HepG2 (cell line): ENCODE results near the gene PLD1. TPM values are rescaled to one million over a fixed set of nuclear protein-coding genes. Genes with fewer than 3 reads are reported as not detected.

Experiments
- ATAC-seq: fragments of 200-7000 bp; cut with Tn5 transposase; 3 replicates; pipeline ENCODE4 v1.9.1; 2020; ENCODE audit warnings: mild to moderate bottlenecking, moderate library complexity
- BruUV-seq: library from RNA; stranded (reverse); fragments of 400-500 nt; replicated peaks from 2 replicates; lab custom pipeline; 2021; lab: Mats Ljungman, UMichigan
- CTCF ChIA-PET: fragments of 300-600 bp; formaldehyde crosslinking; extraction: SDS; loops from one replicate; lab custom pipeline; 2021; ENCODE audit warnings: low total read pairs, inconsistent platforms, low intra/inter-chr PET ratio; lab: Yijun Ruan, JAX
- POLR2A ChIA-PET: fragments of 350-600 bp; sonication (Branson Sonifier 250); formaldehyde crosslinking; loops from one replicate; lab custom pipeline; 2020; ENCODE audit warnings: antibody characterized with exemption, inconsistent platforms; lab: Yijun Ruan, JAX
- DNase-seq: peaks from one replicate; pipeline ENCODE4 v3.0.0-alpha.2; 2015; ENCODE audit warnings: low spot score
- FAIRE-seq: peaks from 3 replicates; lab custom pipeline; 2011; peaks lifted over from hg19 to GRCh38; lab: Jason Lieb, UNC
- H2AFZ ChIP-seq: one replicate; pipeline ENCODE4 v1.6.1; 2011; ENCODE audit warnings: low read length, inconsistent platforms
- H3K27ac ChIP-seq: fragments of 300-600 bp; 3 replicates; pipeline ENCODE4 v1.8.0; 2011; ENCODE audit warnings: mixed run types, mild to moderate bottlenecking, mixed read lengths, low read length, inconsistent platforms; ENCODE audit not compliant: insufficient read depth; ENCODE audit errors: extremely low read length
- H3K27me3 ChIP-seq, 2 experiments: fragments of 200-600 bp in 1 of 2; 2 replicates in 1 of 2; 3 replicates in 1 of 2; pipeline versions ENCODE4 v1.6.0 to v1.8.0; 2011; ENCODE audit warnings: low read length in 2 of 2, mild to moderate bottlenecking in 2 of 2, moderate library complexity in 2 of 2, inconsistent platforms in 1 of 2; ENCODE audit not compliant: insufficient read depth in 2 of 2, control insufficient read depth in 1 of 2
- H3K36me3 ChIP-seq, 2 experiments: fragments of 200-600 bp in 1 of 2; replicated peaks in 1 of 2; 2 replicates in 1 of 2; 3 replicates in 1 of 2; pipeline versions ENCODE4 v1.5.1 to v1.8.0; 2011; ENCODE audit warnings: low read length in 2 of 2, inconsistent platforms in 1 of 2; ENCODE audit not compliant: insufficient read depth in 2 of 2, control insufficient read depth in 1 of 2
- H3K4me1 ChIP-seq: 2 replicates; pipeline ENCODE4 v1.5.1; 2012; ENCODE audit warnings: low read length, inconsistent platforms; ENCODE audit not compliant: insufficient read depth
- H3K4me2 ChIP-seq: 2 replicates; pipeline ENCODE4 v1.6.0; 2011; ENCODE audit warnings: low read depth, low read length, inconsistent platforms
- H3K4me3 ChIP-seq, 3 experiments: fragments of 200-600 bp in 1 of 3; sonication (generic), shearing (Covaris generic) in 1 of 3; replicated peaks in 1 of 3; 2 replicates each; pipeline ENCODE4 v1.5.1; 2011 to 2016; ENCODE audit warnings: low read length in 3 of 3, inconsistent platforms in 2 of 3, low read depth in 2 of 3, mild to moderate bottlenecking in 2 of 3, control low read depth in 1 of 3, mixed read lengths in 1 of 3; ENCODE audit not compliant: insufficient read depth in 1 of 3
- H3K79me2 ChIP-seq: one replicate; pipeline ENCODE4 v1.6.1; 2011; ENCODE audit warnings: low read length, inconsistent platforms; ENCODE audit not compliant: insufficient read depth
- H3K9ac ChIP-seq: 2 replicates; pipeline ENCODE4 v1.6.0; 2011; ENCODE audit warnings: mild to moderate bottlenecking, low read depth, low read length, inconsistent platforms; ENCODE audit not compliant: insufficient read depth
- H3K9me3 ChIP-seq: 2 replicates; pipeline ENCODE4 v1.5.1; 2012; ENCODE audit warnings: mild to moderate bottlenecking, low read length
- H4K20me1 ChIP-seq: 2 replicates; pipeline ENCODE4 v1.6.0; 2011; ENCODE audit warnings: inconsistent platforms, mild to moderate bottlenecking, low read length, moderate library complexity; ENCODE audit not compliant: insufficient read depth
- ARNTL ChIP-seq: sonication (generic); formaldehyde crosslinking; IDR thresholded peaks from 2 replicates; pipeline ENCODE4 v1.4.0; 2020; ENCODE audit warnings: mild to moderate bottlenecking, missing genetic modification reagents
- DR1 ChIP-seq: sonication (generic); formaldehyde crosslinking; IDR thresholded peaks from 2 replicates; pipeline ENCODE4 v1.8.0; 2021; ENCODE audit warnings: mild to moderate bottlenecking, missing genetic modification reagents, inconsistent platforms
- FOXA3 ChIP-seq: IDR thresholded peaks from 2 replicates; pipeline ENCODE4 v1.6.1; 2016; ENCODE audit warnings: missing genetic modification reagents, missing compliant biosample characterization
- FOXC1 ChIP-seq: sonication (generic); formaldehyde crosslinking; IDR thresholded peaks from 2 replicates; pipeline ENCODE4 v1.8.0; 2022; ENCODE audit warnings: mild to moderate bottlenecking, missing genetic modification reagents, borderline replicate concordance
- HHEX ChIP-seq: IDR thresholded peaks from 2 replicates; pipeline ENCODE4 v1.6.1; 2016; ENCODE audit warnings: control low read depth
- HMG20A ChIP-seq: IDR thresholded peaks from 2 replicates; pipeline ENCODE4 v1.6.1; 2016; ENCODE audit warnings: borderline replicate concordance
- HMG20B ChIP-seq: conservative IDR thresholded peaks from 2 replicates; pipeline ENCODE4 v1.6.1; 2016; ENCODE audit warnings: missing genetic modification reagents, missing compliant biosample characterization
- SMARCE1 ChIP-seq: fragments of 450-650 bp; IDR thresholded peaks from 2 replicates; pipeline ENCODE4 v1.6.1; 2017; ENCODE audit warnings: borderline replicate concordance
- ZBTB8A ChIP-seq: sonication (generic); formaldehyde crosslinking; IDR thresholded peaks from 2 replicates; pipeline ENCODE4 v1.4.0; 2020; ENCODE audit warnings: mild to moderate bottlenecking, low read depth, missing genetic modification reagents, borderline replicate concordance
- ZKSCAN8 ChIP-seq: IDR thresholded peaks from 2 replicates; pipeline ENCODE4 v1.6.1; 2016; ENCODE audit warnings: borderline replicate concordance, missing genetic modification reagents, missing compliant biosample characterization
- ZNF543 ChIP-seq: sonication (generic); formaldehyde crosslinking; IDR thresholded peaks from 2 replicates; pipeline ENCODE4 v1.4.0; 2020; ENCODE audit warnings: mild to moderate bottlenecking, missing genetic modification reagents
- ZNF644 ChIP-seq: IDR thresholded peaks from 2 replicates; pipeline ENCODE4 v1.6.1; 2016; ENCODE audit warnings: low read depth
- ZNF891 ChIP-seq: sonication (generic); formaldehyde crosslinking; IDR thresholded peaks from 2 replicates; pipeline ENCODE4 v1.5.0; 2020; ENCODE audit warnings: mild to moderate bottlenecking, missing genetic modification reagents
- WGBS: methylation state at CpG from one replicate; pipeline ENCODE4 v1.1.6; 2017; ENCODE audit warnings: low lambda C conversion rate; 5-methylcytosine and 5-hydroxymethylcytosine counted together
- in situ Hi-C: cut with HindIII; loops from 2 replicates; pipeline ENCODE4 v1.10.0; 2017; ENCODE audit warnings: low pct_unique_long_range_greater_than_20kb; ENCODE audit not compliant: extremely low pct_ligation_motif_present
- intact Hi-C: fragments of 100-400 bp; cut with micrococcal nuclease; formaldehyde crosslinking; loops from one replicate; pipeline ENCODE4 v1.10.0; 2022; ENCODE audit not compliant: unreplicated experiment
- polyA plus RNA-seq, 8 experiments: library from polyadenylated mRNA; depleted of rRNA in 3 of 8; stranded (reverse) in 7 of 8; unstranded in 1 of 8; fragments of >200 nt; fragmentation: Illumina TruSeq in 4 of 8; extraction: Trizol in 4 of 8; gene quantifications; 2 replicates each; pipeline versions ENCODE4 v1.2.1 to v1.2.3, GENCODE V29; 2011 to 2016; ENCODE audit warnings: low read depth in 4 of 8, missing spikeins in 1 of 8, mixed read lengths in 1 of 8; ENCODE audit not compliant: insufficient read depth in 1 of 8
- total RNA-seq, 5 experiments: library from RNA; depleted of rRNA; stranded (reverse); fragments of >200 nt; fragmentation: Illumina TruSeq; extraction: Trizol; gene quantifications; 2 replicates each; pipeline ENCODE4 v1.2.3, GENCODE V29; 2016; ENCODE audit warnings: low read depth in 1 of 5
- TF ChIP-seq, protein P1 (sequence below): sonication (generic); formaldehyde crosslinking; IDR thresholded peaks from 2 replicates; pipeline ENCODE4 v1.4.0; 2020; ENCODE audit warnings: mild to moderate bottlenecking, missing genetic modification reagents
- TF ChIP-seq, protein P2 (sequence below): sonication (generic); formaldehyde crosslinking; IDR thresholded peaks from 2 replicates; pipeline ENCODE4 v1.5.0; 2020; ENCODE audit warnings: mild to moderate bottlenecking, missing genetic modification reagents, borderline replicate concordance
- TF ChIP-seq, protein P3 (sequence below): sonication (generic); formaldehyde crosslinking; IDR thresholded peaks from 2 replicates; pipeline ENCODE4 v1.5.1; 2020; ENCODE audit warnings: mild to moderate bottlenecking, missing genetic modification reagents
- TF ChIP-seq, protein P4 (sequence below): IDR thresholded peaks from 2 replicates; pipeline ENCODE4 v1.6.1; 2016; ENCODE audit warnings: control low read depth

Gene PLD1
- total and polyA plus RNA-seq, 2 of the 13 experiments (the other 11 are each of a cell fraction or from before 2014, with no cell fraction given), result 27.1 to 59.4 TPM

DNA sequence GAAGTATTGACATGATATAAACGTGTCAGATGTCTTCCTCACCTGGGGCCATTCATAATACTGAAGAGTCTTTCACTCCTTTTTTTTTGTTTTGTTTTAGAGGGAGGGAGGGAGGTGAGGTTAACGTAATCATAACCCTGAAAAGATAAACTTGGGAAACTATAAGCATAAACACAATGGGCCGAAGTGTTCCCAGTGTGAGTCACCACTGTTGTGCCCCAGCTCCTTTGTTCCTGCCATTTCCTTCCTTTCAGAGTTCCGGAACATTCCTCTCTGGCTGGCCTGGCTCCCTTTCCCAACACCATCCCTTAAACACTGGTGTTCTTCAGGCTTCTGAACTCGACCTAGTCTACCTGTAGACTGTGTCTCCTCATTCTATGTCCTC lies 18.6 kb downstream of the PLD1 start:
- H3K4me1 ChIP-seq, result peaks cover 73% of the 10 kb centered on the region
- H3K79me2 ChIP-seq, result peaks cover 94% of the 10 kb centered on the region
- H3K9me3 ChIP-seq, result no peaks in the 10 kb centered on the region
- peaks cover 39% of the 10 kb centered on the region for H4K20me1 ChIP-seq
- H3K9ac ChIP-seq, result 0 out of 2 replicates have a peak overlapping the region, but pooled peaks have one; percentile 3
- DNase-seq (peak; percentile 59), FAIRE-seq (no peak), ATAC-seq (peak; percentile 67)
- H3K4me2 ChIP-seq, result 0 out of 2 replicates have a peak overlapping the region, but pooled peaks have one; percentile 9
- WGBS, result 68% methylated on average over 5 of the region's 5 CpGs
- intact Hi-C loops (no loop called here), in situ Hi-C loops (no loop called here)
- peaks cover 6 to 32% of the 10 kb centered on the region in 2 experiments for H3K36me3 ChIP-seq
- no TSS peak for BruUV-seq
- CTCF ChIA-PET, result no interaction called here
- H3K4me3 ChIP-seq, result no peak overlapping the region
- peak overlapping the region; percentile 46 for H3K27ac ChIP-seq
- POLR2A ChIA-PET, result interaction anchor here (0.6 to 2.0 kb wide), 3 partner anchors 15 to 50 kb away, joined by 3 to 12 read pairs (median 8); partner anchors contain the start of gene PLD1
- H2AFZ ChIP-seq, result no peak overlapping the region
- no peaks in the 10 kb centered on the region for H3K27me3 ChIP-seq
- TF ChIP-seq ZNF644 (CRISPR knock-in tag), result peak; percentile 44; the same call in 1 of the 2 replicates
- no peak for TF ChIP-seq ZKSCAN8
- 0 out of 2 replicates have a peak, but pooled peaks have one; percentile 14 for TF ChIP-seq FOXA3 (CRISPR knock-in tag)
- TF ChIP-seq, protein P1, sequence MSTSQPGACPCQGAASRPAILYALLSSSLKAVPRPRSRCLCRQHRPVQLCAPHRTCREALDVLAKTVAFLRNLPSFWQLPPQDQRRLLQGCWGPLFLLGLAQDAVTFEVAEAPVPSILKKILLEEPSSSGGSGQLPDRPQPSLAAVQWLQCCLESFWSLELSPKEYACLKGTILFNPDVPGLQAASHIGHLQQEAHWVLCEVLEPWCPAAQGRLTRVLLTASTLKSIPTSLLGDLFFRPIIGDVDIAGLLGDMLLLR (CRISPR knock-in tag), result no peak
- no peak for TF ChIP-seq DR1 (CRISPR knock-in tag)
- TF ChIP-seq ZNF543 (CRISPR knock-in tag), result no peak
- TF ChIP-seq FOXC1 (CRISPR knock-in tag), result no peak
- no peak for TF ChIP-seq ZBTB8A (CRISPR knock-in tag)
- no peak for TF ChIP-seq SMARCE1
- peak; percentile 13; the same call in 1 of the 2 replicates for TF ChIP-seq HMG20A (CRISPR knock-in tag)
- TF ChIP-seq, protein P2, sequence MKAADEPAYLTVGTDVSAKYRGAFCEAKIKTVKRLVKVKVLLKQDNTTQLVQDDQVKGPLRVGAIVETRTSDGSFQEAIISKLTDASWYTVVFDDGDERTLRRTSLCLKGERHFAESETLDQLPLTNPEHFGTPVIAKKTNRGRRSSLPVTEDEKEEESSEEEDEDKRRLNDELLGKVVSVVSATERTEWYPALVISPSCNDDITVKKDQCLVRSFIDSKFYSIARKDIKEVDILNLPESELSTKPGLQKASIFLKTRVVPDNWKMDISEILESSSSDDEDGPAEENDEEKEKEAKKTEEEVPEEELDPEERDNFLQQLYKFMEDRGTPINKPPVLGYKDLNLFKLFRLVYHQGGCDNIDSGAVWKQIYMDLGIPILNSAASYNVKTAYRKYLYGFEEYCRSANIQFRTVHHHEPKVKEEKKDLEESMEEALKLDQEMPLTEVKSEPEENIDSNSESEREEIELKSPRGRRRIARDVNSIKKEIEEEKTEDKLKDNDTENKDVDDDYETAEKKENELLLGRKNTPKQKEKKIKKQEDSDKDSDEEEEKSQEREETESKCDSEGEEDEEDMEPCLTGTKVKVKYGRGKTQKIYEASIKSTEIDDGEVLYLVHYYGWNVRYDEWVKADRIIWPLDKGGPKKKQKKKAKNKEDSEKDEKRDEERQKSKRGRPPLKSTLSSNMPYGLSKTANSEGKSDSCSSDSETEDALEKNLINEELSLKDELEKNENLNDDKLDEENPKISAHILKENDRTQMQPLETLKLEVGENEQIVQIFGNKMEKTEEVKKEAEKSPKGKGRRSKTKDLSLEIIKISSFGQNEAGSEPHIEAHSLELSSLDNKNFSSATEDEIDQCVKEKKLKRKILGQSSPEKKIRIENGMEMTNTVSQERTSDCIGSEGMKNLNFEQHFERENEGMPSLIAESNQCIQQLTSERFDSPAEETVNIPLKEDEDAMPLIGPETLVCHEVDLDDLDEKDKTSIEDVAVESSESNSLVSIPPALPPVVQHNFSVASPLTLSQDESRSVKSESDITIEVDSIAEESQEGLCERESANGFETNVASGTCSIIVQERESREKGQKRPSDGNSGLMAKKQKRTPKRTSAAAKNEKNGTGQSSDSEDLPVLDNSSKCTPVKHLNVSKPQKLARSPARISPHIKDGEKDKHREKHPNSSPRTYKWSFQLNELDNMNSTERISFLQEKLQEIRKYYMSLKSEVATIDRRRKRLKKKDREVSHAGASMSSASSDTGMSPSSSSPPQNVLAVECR, result no peak
- TF ChIP-seq, protein P3, sequence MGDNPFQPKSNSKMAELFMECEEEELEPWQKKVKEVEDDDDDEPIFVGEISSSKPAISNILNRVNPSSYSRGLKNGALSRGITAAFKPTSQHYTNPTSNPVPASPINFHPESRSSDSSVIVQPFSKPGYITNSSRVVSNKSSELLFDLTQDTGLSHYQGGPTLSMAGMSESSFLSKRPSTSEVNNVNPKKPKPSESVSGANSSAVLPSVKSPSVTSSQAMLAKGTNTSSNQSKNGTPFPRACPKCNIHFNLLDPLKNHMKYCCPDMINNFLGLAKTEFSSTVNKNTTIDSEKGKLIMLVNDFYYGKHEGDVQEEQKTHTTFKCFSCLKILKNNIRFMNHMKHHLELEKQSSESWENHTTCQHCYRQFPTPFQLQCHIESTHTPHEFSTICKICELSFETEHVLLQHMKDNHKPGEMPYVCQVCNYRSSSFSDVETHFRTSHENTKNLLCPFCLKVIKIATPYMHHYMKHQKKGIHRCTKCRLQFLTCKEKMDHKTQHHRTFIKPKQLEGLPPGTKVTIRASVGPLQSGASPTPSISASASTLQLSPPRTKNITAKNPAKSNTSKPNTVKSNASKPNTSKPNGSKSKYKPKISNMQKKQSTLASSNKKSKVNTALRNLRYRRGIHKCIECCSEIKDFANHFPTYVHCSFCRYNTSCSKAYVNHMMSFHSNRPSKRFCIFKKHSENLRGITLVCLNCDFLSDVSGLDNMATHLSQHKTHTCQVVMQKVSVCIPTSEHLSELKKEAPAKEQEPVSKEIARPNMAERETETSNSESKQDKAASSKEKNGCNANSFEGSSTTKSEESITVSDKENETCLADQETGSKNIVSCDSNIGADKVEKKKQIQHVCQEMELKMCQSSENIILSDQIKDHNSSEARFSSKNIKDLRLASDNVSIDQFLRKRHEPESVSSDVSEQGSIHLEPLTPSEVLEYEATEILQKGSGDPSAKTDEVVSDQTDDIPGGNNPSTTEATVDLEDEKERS (CRISPR knock-in tag), result no peak
- no peak for TF ChIP-seq ZNF891 (CRISPR knock-in tag)
- no peak for TF ChIP-seq ARNTL
- no peak for TF ChIP-seq HMG20B (CRISPR knock-in tag)
- no peak for TF ChIP-seq HHEX (CRISPR knock-in tag)
- TF ChIP-seq, protein P4, sequence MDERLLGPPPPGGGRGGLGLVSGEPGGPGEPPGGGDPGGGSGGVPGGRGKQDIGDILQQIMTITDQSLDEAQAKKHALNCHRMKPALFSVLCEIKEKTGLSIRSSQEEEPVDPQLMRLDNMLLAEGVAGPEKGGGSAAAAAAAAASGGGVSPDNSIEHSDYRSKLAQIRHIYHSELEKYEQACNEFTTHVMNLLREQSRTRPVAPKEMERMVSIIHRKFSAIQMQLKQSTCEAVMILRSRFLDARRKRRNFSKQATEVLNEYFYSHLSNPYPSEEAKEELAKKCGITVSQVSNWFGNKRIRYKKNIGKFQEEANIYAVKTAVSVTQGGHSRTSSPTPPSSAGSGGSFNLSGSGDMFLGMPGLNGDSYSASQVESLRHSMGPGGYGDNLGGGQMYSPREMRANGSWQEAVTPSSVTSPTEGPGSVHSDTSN (CRISPR knock-in tag), result no peak
